ENCODE data around the gene PARD3B.

PARD3B gene

GRCh38 chr2:205001300-205001966 lies 456.2 kb downstream of the PARD3B start:
- no peak overlapping the region for H3K27ac ChIP-seq (ENCODE audit: low read depth, low read length)
- no peaks in the 10 kb centered on the region for H3K9me3 ChIP-seq (ENCODE audit: insufficient read depth, low read length)
- no peaks in the 10 kb centered on the region for H4K20me1 ChIP-seq (ENCODE audit: low read depth, low read length)
- H3K36me3 ChIP-seq (ENCODE audit: low read length): no peaks in the 10 kb centered on the region
- H3K4me3 ChIP-seq (ENCODE audit: insufficient read depth, low read length, poor library complexity, severe bottlenecking): no peak overlapping the region
- no peak overlapping the region for H3K4me2 ChIP-seq (ENCODE audit: low read depth, low read length, poor library complexity, severe bottlenecking)
- H3F3A ChIP-seq (ENCODE audit: insufficient read depth): no peaks in the 10 kb centered on the region
- H3K9me2 ChIP-seq (replicated peaks; ENCODE audit: insufficient read depth, low read length): no peaks in the 10 kb centered on the region
- H3K79me2 ChIP-seq (ENCODE audit: insufficient read depth, low read length): no peaks in the 10 kb centered on the region
- H3K9ac ChIP-seq (ENCODE audit: low read length): no peak overlapping the region
- no peaks in the 10 kb centered on the region for H3K27me3 ChIP-seq (ENCODE audit: low read length)
- TF ChIP-seq EZH2phosphoT487 (conservative IDR thresholded peaks at IDR 0.05; ENCODE audit: low read length): no peak
- TF ChIP-seq CTCF (IDR thresholded peaks at IDR 0.05; ENCODE audit: insufficient read depth, low read length, poor library complexity, severe bottlenecking): no peak
- no peak overlapping the region for H2AFZ ChIP-seq (ENCODE audit: low read depth, low read length, severe bottlenecking)

- Histone ChIP-seq H2AFZ (ENCODE audit: low read depth, low read length, severe bottlenecking) (no peak overlapping the region), H3K27me3 (ENCODE audit: low read length) (no peaks in the 10 kb centered on the region), H3K4me3 (ENCODE audit: insufficient read depth, low read length, poor library complexity, severe bottlenecking) (no peak overlapping the region), H3K9me2 (replicated peaks; ENCODE audit: insufficient read depth, low read length) (no peaks in the 10 kb centered on the region), H3K9ac (ENCODE audit: low read length) (no peak overlapping the region), H3K4me2 (ENCODE audit: low read depth, low read length, poor library complexity, severe bottlenecking) (no peak overlapping the region), H3K36me3 (ENCODE audit: low read length) (no peaks in the 10 kb centered on the region), H3K9me3 (ENCODE audit: insufficient read depth, low read length) (no peaks in the 10 kb centered on the region), H4K20me1 (ENCODE audit: low read depth, low read length) (no peaks in the 10 kb centered on the region), H3K27ac (ENCODE audit: low read depth, low read length) (no peak overlapping the region), H3K79me2 (ENCODE audit: insufficient read depth, low read length) (no peaks in the 10 kb centered on the region), H3F3A (ENCODE audit: insufficient read depth) (no peaks in the 10 kb centered on the region)
- TF ChIP-seq EZH2phosphoT487 (conservative IDR thresholded peaks at IDR 0.05; ENCODE audit: low read length) (no peak), CTCF (IDR thresholded peaks at IDR 0.05; ENCODE audit: insufficient read depth, low read length, poor library complexity, severe bottlenecking) (no peak)
Observed at GRCh38 chr2:205002390-205002789, 457.1 kb downstream of the PARD3B start.

GRCh38 chr2:205003288-205003687 lies 458.0 kb downstream of the PARD3B start:
- Histone ChIP-seq H3K27ac (ENCODE audit: low read depth, low read length) (no peak overlapping the region), H4K20me1 (ENCODE audit: low read depth, low read length) (no peaks in the 10 kb centered on the region), H3K27me3 (ENCODE audit: low read length) (no peaks in the 10 kb centered on the region), H3K4me2 (ENCODE audit: low read depth, low read length, poor library complexity, severe bottlenecking) (no peak overlapping the region), H3K4me3 (ENCODE audit: insufficient read depth, low read length, poor library complexity, severe bottlenecking) (no peak overlapping the region), H3F3A (ENCODE audit: insufficient read depth) (no peaks in the 10 kb centered on the region), H3K9me2 (replicated peaks; ENCODE audit: insufficient read depth, low read length) (no peaks in the 10 kb centered on the region; the same call in 1 of the 2 replicates), H3K36me3 (ENCODE audit: low read length) (no peaks in the 10 kb centered on the region), H2AFZ (ENCODE audit: low read depth, low read length, severe bottlenecking) (no peak overlapping the region), H3K9me3 (ENCODE audit: insufficient read depth, low read length) (no peaks in the 10 kb centered on the region), H3K79me2 (ENCODE audit: insufficient read depth, low read length) (no peaks in the 10 kb centered on the region), H3K9ac (ENCODE audit: low read length) (no peak overlapping the region)
- TF ChIP-seq EZH2phosphoT487 (conservative IDR thresholded peaks at IDR 0.05; ENCODE audit: low read length): no peak
- TF ChIP-seq CTCF (IDR thresholded peaks at IDR 0.05; ENCODE audit: insufficient read depth, low read length, poor library complexity, severe bottlenecking): no peak

Data from SU-DHL-6 (cell line).